H1 (cell line): ENCODE results near the gene MAP3K6. TPM values are rescaled to one million over a fixed set of nuclear protein-coding genes. Genes with fewer than 3 reads are reported as not detected.

ENCODE experiments used
- ATF2 ChIP-seq: IDR thresholded peaks from 2 replicates; pipeline ENCODE4 v1.6.1; 2012; ENCODE audit warnings: low read length, inconsistent platforms
- polyA plus RNA-seq, 7 experiments: library from polyadenylated mRNA; depleted of rRNA in 3 of 7; stranded (reverse) in 5 of 7; unstranded in 2 of 7; fragments of >200 nt in 5 of 7; fragments of 200-250 nt in 2 of 7; gene quantifications; 1 replicate in 5 of 7; 2 replicates in 1 of 7; 4 replicates in 1 of 7; pipeline versions ENCODE4 v1.2.1 to v1.2.3, GENCODE V29; 2011 to 2013; ENCODE audit warnings: missing spikeins in 2 of 7, mixed read lengths in 2 of 7
- total RNA-seq: library from RNA; stranded (reverse); fragmentation: NEBNext Ultra II Directional; extraction: Animal tissue kit (Norgen Biotek cat#: 25700); gene quantifications from 2 replicates; pipeline ENCODE4 v1.2.1, GENCODE V29; 2021

The MAP3K6 gene
- total and polyA plus RNA-seq, 2 of the 8 experiments (the other 6 are each of a cell fraction or from before 2014, with no cell fraction given): 7.4 to 7.6 TPM

- no peak for TF ChIP-seq ATF2
- TF ChIP-seq, all 59 proteins: peak for 0
These were observed 15.4 kb upstream of the MAP3K6 start (continued) for GRCh38 chr1:27381969-27382762.
